ENCODE measurements around the gene ARHGAP19.

DNA sequence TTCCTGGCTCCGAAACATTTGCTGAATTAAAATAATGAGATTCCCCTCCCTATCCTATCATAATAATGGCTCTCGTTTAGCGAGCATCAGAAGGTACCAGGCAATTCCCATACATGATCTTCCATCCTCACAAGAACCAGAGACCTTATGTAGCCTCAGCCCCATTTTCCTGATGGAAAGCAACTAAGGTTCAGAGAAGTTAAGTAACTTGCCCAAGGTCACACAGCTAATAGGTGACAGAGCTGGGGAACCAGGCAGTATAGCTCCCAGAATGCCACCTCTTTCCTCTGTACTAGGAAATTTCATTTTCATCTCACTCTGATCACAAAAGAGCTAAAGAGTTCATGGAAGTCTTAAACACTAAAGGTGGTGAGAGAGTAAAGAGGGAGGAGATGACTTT, 109.1 kb downstream of the ARHGAP19 start:
- TF ChIP-seq, protein P1, sequence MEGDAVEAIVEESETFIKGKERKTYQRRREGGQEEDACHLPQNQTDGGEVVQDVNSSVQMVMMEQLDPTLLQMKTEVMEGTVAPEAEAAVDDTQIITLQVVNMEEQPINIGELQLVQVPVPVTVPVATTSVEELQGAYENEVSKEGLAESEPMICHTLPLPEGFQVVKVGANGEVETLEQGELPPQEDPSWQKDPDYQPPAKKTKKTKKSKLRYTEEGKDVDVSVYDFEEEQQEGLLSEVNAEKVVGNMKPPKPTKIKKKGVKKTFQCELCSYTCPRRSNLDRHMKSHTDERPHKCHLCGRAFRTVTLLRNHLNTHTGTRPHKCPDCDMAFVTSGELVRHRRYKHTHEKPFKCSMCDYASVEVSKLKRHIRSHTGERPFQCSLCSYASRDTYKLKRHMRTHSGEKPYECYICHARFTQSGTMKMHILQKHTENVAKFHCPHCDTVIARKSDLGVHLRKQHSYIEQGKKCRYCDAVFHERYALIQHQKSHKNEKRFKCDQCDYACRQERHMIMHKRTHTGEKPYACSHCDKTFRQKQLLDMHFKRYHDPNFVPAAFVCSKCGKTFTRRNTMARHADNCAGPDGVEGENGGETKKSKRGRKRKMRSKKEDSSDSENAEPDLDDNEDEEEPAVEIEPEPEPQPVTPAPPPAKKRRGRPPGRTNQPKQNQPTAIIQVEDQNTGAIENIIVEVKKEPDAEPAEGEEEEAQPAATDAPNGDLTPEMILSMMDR (IDR thresholded peaks at IDR 0.05; ENCODE audit: borderline replicate concordance, extremely low read depth, low read length, poor library complexity, severe bottlenecking) = no peak
- no peak for TF ChIP-seq EZH2 (IDR thresholded peaks at IDR 0.05; ENCODE audit: borderline replicate concordance, low read depth, low read length, severe bottlenecking)
